Activated T-cell treated with anti-CD3 and anti-CD28 coated beads, Interleukin-2, amount 50 U/mL, for 72 hours (primary cell): ENCODE measurements around the gene ELAC2. TPM values are rescaled to one million over a fixed set of nuclear protein-coding genes. Genes with fewer than 3 reads are reported as not detected.
"Not testable (repeated sequence)": the region's sequence is repeated elsewhere in the genome, so short reads cannot be mapped to it uniquely, and the experiment has no call there.

Experiments used
- ATAC-seq, 2 donors: fragments of 150-1000 bp; cut with Tn5 transposase; replicated peaks in 1 of 2; 2 replicates each; pipeline ENCODE4 v1.10.0; 2021; ENCODE audit warnings: moderate library complexity in 2 of 2, mild to moderate bottlenecking in 1 of 2
- DNase-seq, 2 donors: peaks; one replicate each; pipeline ENCODE4 v3.0.0; 2021 to 2022; ENCODE audit warnings: mixed read lengths in 1 of 2
- H3K27ac Mint-ChIP-seq: one replicate; pipeline ENCODE4 v1.8.0; 2022; ENCODE audit warnings: mild to moderate bottlenecking, moderate library complexity, mixed read lengths
- H3K27me3 Mint-ChIP-seq: one replicate; pipeline ENCODE4 v1.8.0; 2022; ENCODE audit warnings: low read depth, mixed read lengths
- H3K36me3 Mint-ChIP-seq, 2 donors: one replicate each; pipeline ENCODE4 v1.8.0; 2022; ENCODE audit warnings: mixed read lengths in 2 of 2, mild to moderate bottlenecking in 1 of 2; ENCODE audit not compliant: insufficient read depth in 2 of 2
- H3K4me1 Mint-ChIP-seq: one replicate; pipeline ENCODE4 v1.8.0; 2022; ENCODE audit warnings: low read depth, mixed read lengths
- H3K4me3 Mint-ChIP-seq, 2 donors: one replicate each; pipeline ENCODE4 v1.8.0; 2022; ENCODE audit warnings: mild to moderate bottlenecking in 2 of 2, mixed read lengths in 2 of 2, moderate library complexity in 2 of 2
- H3K9me3 Mint-ChIP-seq, 2 donors: one replicate each; pipeline ENCODE4 v1.8.0; 2022; ENCODE audit warnings: mixed read lengths in 2 of 2
- total RNA-seq, 2 donors: library from RNA; stranded (reverse); gene quantifications; one replicate each; pipeline ENCODE4 v1.2.3, GENCODE V29; 2022

Gene ELAC2
- total RNA-seq, 2 donors from 2014 or later: 60.7 to 67.7 TPM

DNA sequence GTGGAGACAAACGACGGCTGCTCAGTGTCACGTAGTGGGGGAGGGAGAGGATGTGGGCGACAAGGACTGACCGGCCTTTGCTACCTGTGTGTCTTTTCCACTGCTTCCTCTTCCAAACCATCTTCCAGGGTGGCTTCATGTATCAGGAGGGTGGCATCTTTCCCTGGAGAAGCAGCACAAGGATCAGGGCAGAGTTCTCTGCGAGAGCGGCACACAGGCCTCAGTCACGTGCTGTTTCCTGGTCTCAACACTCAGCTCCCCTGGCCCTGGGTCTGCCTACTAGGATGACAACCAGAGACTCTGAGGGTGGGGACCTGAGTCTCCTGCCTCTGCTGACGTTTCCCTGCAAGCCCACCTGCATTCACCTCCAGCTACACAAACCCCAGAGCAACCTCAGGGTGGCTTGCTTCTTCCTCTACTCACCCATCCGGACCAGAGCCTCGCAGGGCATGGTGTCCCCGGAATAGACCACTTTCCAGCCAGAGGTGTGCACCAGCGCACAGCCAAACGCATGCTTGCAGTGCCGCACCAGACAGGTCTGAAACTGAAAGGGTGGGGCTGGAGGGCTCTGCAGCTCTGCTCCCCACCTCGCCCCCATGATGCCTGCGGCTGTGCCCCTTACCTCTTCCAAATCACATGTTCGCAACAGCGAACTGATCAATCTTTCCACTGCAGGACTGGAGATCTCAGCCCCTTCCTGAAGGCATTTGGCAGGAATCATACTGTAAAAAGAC is 23.3 kb downstream of the ELAC2 start:
- no peaks in the 10 kb centered on the region for H3K4me1 Mint-ChIP-seq
- no peak overlapping the region for H3K4me3 Mint-ChIP-seq
- no peaks in the 10 kb centered on the region for H3K9me3 Mint-ChIP-seq
- ATAC-seq (no peak), DNase-seq (no peak)
- H3K27ac Mint-ChIP-seq: peak overlapping the region; percentile 63
- H3K36me3 Mint-ChIP-seq: peaks cover 8 to 34% of the 10 kb centered on the region in 2 donors
- H3K27me3 Mint-ChIP-seq: no peaks in the 10 kb centered on the region

- Mint-ChIP-seq H3K27me3 (no peaks in the 10 kb centered on the region), H3K27ac (no peak overlapping the region), H3K4me3 (no peak overlapping the region), H3K36me3 (peaks cover 8 to 34% of the 10 kb centered on the region in 2 donors), H3K4me1 (no peaks in the 10 kb centered on the region), H3K9me3 (no peaks in the 10 kb centered on the region)
- no peak for ATAC-seq
- DNase-seq: no peak
Measured at GRCh38 chr17:12993631-12994030, 24.2 kb downstream of the ELAC2 start.

GRCh38 chr17:12992676-12993075 is 25.2 kb downstream of the ELAC2 start:
- Mint-ChIP-seq H3K9me3 (no peaks in the 10 kb centered on the region), H3K4me3 (no peak overlapping the region), H3K36me3 (peaks cover 7 to 29% of the 10 kb centered on the region in 2 donors), H3K27me3 (no peaks in the 10 kb centered on the region), H3K4me1 (no peaks in the 10 kb centered on the region), H3K27ac (no peak overlapping the region)
- DNase-seq (no peak), ATAC-seq (no peak)

DNA sequence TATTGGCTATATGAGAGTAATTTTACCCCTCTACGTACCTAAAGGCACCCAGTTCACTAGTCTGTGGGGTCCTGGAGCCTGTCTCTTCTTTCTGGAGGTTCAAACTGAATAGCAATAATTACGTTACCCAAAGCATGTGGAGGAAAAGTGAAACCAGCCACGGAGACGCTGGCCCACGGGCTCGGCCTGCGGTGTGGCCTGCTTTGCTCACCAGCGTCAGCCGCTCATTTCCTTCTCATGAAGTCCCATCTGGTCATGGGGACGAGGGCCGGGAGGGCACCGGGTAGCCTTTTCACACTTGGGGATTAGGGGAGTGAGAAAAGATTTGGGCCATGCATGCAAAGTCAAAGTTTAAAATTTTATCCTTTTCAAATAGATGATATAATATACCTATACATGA is 26.9 kb downstream of the ELAC2 start:
- peaks cover 5 to 24% of the 10 kb centered on the region in 2 donors for H3K36me3 Mint-ChIP-seq
- no peaks in the 10 kb centered on the region for H3K27me3 Mint-ChIP-seq
- H3K27ac Mint-ChIP-seq: no peak overlapping the region
- no peaks in the 10 kb centered on the region for H3K4me1 Mint-ChIP-seq
- no peak overlapping the region for H3K4me3 Mint-ChIP-seq
- no peak for ATAC-seq
- no peak for DNase-seq
- H3K9me3 Mint-ChIP-seq: no peaks in the 10 kb centered on the region

GRCh38 chr17:12990041-12990808 is 27.6 kb downstream of the ELAC2 start:
- Mint-ChIP-seq H3K4me3 (no peak overlapping the region), H3K9me3 (no peaks in the 10 kb centered on the region), H3K4me1 (no peaks in the 10 kb centered on the region), H3K36me3 (peaks cover 5 to 22% of the 10 kb centered on the region in 2 donors), H3K27me3 (no peaks in the 10 kb centered on the region), H3K27ac (no peak overlapping the region)
- ATAC-seq (no peak), DNase-seq (no peak)

- Mint-ChIP-seq H3K4me1 (no peaks in the 10 kb centered on the region), H3K9me3 (no peaks in the 10 kb centered on the region), H3K36me3 (peaks cover 3 to 9% of the 10 kb centered on the region in 2 donors), H3K4me3 (no peak overlapping the region), H3K27me3 (peaks cover 4% of the 10 kb centered on the region), H3K27ac (no peak overlapping the region)
- DNase-seq (no peak), ATAC-seq (peak in 1 of 2 donors; percentile 25)
Measured at GRCh38 chr17:12987120-12987519, 30.7 kb downstream of the ELAC2 start.

DNA sequence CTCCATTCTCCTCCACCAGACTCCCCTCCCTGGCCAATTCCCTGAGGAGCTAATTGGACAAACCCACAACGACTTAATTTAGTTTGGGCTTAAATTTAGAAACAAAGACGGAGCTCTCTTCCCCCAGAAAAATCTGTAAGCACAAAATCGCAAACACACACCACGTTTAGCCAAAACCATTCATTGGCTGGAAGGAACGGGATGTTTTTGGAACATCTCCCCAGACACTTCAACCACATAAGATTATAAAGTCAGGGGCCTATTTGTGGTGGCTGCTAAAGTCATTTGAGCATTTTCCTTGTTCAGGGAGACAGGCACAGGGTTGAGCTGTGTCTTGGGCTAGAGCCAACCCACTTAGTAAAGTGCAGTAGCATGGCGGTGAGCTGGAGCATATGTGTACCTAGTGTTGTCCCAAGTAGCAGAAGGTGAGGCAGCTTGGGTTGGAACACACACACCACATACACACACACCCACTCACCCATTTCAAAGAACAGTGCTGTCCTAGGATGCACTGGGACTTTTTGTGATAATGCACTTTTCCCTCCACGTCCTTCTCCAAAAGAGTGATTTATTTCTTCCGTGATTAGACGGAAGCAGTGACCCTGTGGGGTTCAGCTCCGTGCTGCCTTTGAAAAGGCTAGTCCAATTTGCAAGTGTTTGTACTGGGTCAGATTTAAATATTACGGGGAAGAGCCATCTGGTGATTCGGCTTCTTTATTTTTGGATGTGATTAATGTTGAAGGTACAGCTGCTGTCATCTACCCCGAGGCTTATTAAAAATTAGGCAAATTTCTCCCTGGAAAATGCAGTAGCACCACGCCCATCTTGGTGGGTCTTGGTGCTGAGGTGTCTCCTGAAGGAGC is 32.2 kb downstream of the ELAC2 start:
- Mint-ChIP-seq H3K9me3 (no peaks in the 10 kb centered on the region), H3K36me3 (peaks cover 0 to 4% of the 10 kb centered on the region in 2 donors), H3K27ac (no peak overlapping the region), H3K27me3 (peaks cover 6% of the 10 kb centered on the region), H3K4me3 (no peak overlapping the region), H3K4me1 (no peaks in the 10 kb centered on the region)
- ATAC-seq: no peak
- no peak for DNase-seq

- Mint-ChIP-seq H3K27ac (no peak overlapping the region), H3K27me3 (peaks cover 6% of the 10 kb centered on the region), H3K4me1 (no peaks in the 10 kb centered on the region), H3K9me3 (no peaks in the 10 kb centered on the region), H3K4me3 (no peak overlapping the region), H3K36me3 (no peaks in the 10 kb centered on the region)
- ATAC-seq (no peak), DNase-seq (no peak)
Measured at GRCh38 chr17:12983991-12984884, 33.6 kb downstream of the ELAC2 start.

GRCh38 chr17:12982224-12982623 is 35.6 kb downstream of the ELAC2 start:
- no peak for DNase-seq
- H3K36me3 Mint-ChIP-seq: no peaks in the 10 kb centered on the region

GRCh38 chr17:12979826-12980500 is 37.9 kb downstream of the ELAC2 start:
- no peak overlapping the region for H3K27ac Mint-ChIP-seq
- ATAC-seq (no peak), DNase-seq (no peak)
- H3K36me3 Mint-ChIP-seq: no peaks in the 10 kb centered on the region
- H3K9me3 Mint-ChIP-seq: no peaks in the 10 kb centered on the region
- no peak overlapping the region for H3K4me3 Mint-ChIP-seq
- no peaks in the 10 kb centered on the region for H3K4me1 Mint-ChIP-seq
- H3K27me3 Mint-ChIP-seq: peaks cover 6% of the 10 kb centered on the region

More at GRCh38 chr17:12982224-12982623, 35.6 kb downstream of the ELAC2 start:
- Mint-ChIP-seq H3K4me1 (no peaks in the 10 kb centered on the region), H3K4me3 (no peak overlapping the region), H3K27ac (no peak overlapping the region), H3K27me3 (peaks cover 6% of the 10 kb centered on the region), H3K9me3 (no peaks in the 10 kb centered on the region)
- ATAC-seq: peak in 1 of 2 donors; percentile 17

DNA sequence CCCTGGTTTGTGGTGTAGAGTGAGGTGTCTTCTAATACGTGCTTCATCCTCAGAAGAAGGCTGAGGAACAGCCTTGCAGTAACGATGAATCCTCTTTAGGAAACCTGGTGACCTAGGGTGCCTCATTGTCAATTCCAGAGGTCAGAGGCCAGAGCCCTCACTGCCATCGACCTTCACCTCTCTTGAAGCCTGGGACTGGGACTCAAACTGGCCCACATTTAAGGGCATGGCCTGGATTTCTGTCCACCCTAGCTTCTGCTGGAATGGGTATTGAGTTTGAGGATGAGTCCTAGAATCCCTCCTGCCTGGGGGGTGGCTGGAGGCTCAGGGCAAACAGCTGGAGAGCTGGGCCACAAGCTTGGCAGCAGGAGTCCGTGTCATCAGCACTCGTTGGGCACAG is 38.6 kb downstream of the ELAC2 start:
- Mint-ChIP-seq H3K36me3 (no peaks in the 10 kb centered on the region), H3K4me3 (no peak overlapping the region), H3K27ac (no peak overlapping the region), H3K27me3 (peaks cover 10% of the 10 kb centered on the region), H3K4me1 (no peaks in the 10 kb centered on the region), H3K9me3 (no peaks in the 10 kb centered on the region)
- DNase-seq: no peak
- ATAC-seq: no peak

GRCh38 chr17:12978787-12979186 is 39.0 kb downstream of the ELAC2 start:
- H3K27me3 Mint-ChIP-seq: peaks cover 12% of the 10 kb centered on the region
- H3K36me3 Mint-ChIP-seq, H3K9me3 Mint-ChIP-seq, H3K27ac Mint-ChIP-seq, ATAC-seq, H3K4me1 Mint-ChIP-seq, DNase-seq, H3K4me3 Mint-ChIP-seq: not testable (repeated sequence)
